ENCODE measurements around the gene REEP2.

Gene REEP2

DNA sequence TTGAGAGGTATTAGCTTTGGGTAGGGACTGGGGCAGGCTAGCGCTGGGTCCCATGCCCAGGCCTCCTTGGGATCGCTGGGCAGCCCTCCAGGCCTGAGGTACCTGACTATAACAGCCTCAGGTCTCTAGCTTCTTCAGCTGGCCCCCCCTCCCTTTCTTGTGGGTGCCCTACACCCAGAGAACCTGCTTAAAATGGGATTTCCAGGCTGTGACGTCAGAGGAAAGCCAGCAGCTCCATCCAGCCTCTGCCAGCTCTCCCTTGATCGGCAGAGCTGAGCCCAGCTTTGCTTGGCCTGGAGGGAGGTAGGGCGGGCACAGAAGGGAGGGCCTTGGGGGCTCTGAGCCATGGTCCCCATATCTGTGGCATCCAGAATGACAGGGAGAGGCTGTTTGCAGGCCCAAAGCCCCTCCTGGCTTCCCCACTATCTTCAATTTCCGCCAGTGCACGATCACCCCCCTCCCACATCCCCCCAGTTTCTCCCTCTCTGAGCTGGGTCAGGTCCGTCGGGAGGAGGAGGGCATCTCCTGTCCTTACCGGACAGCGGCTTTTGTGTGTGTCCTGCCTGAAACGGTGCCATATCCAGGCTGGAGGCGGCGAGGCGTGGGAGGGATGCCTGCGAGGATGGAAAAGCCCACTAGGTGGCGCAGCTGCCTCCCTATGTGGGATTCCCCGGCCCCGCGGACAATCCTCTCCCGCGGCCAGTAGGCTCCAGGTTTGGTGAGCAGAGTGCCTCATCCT is 10.8 kb downstream of the REEP2 start:
- no peak for FAIRE-seq

DNA sequence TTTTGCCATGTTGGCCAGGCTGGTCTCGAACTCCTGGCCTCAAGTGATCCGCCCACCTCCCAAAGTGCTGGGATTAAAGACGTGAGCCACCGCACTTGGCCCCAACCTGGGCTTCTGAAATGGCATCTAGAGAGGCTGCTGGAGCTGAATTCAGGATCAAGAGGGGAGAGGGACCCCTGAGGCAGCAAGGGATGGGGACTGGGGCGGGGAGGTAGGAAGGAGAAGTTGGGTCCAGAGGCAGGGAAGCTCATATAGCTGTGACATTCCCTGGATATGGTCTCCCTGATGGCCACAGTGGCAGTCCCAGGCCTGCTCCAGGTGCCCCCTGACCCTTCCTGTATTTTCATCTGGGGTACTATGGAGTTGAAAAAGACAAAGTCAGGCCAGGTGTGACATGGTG is 12.1 kb downstream of the REEP2 start:
- no peak for FAIRE-seq

DNA sequence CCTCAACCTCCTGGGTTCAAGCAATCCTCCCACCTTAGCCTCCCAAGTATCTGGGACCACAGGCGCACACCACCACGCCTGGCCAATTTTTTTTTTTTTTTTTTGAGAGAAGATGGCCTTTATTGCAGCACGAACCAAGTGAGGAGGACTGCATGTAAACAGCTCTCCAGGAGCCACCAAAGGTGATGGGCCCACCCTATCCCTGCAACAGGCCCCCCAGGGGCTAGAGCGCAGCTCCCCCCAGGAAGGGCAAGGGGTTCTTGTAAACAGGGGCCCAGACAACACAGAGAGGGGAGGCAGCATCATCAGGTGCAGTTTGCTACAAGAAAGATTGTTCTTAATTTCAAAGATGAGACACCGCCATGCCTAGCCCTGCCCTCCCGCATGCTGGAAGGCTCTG is 13.9 kb downstream of the REEP2 start:
- FAIRE-seq, result no peak

GRCh38 chr5:138453590-138453989 is 14.7 kb downstream of the REEP2 start:
- no peak for FAIRE-seq

GRCh38 chr5:138454121-138454520 is 15.3 kb downstream of the REEP2 start:
- FAIRE-seq, result no peak

DNA sequence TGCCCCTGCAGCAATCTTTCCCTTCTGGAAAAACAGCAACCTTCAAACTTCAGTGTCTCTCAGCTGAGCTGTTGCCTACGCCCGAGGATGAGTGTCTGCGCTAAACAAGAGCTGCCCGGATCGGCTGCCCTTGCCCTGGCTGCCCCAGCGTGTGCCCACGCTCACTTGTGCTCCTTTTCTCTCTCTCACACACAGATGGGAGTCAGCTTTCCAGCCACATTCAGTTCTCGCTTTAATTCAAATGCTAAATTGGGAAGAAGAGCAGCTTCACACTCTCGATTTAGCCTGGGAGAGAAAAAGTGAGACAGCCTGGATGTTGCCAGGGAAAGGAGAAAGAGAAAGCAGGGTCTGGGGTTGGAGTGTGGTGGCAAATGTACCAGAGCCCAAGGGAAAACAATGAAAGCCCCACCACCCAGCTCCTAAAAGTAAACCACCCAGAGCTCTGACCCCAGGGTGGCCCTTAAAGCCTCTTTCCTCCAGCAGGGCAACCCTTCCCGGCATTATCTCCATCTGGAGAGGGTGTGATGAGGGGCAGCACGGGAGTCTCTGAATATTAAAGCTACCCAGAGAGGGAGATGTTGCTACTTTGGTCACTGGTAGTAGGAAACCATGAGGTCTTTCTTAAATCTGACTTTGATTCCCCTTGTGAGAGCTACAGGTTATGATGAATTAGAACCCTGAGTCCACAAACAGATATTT is 16.5 kb downstream of the REEP2 start:
- no peak for FAIRE-seq

DNA sequence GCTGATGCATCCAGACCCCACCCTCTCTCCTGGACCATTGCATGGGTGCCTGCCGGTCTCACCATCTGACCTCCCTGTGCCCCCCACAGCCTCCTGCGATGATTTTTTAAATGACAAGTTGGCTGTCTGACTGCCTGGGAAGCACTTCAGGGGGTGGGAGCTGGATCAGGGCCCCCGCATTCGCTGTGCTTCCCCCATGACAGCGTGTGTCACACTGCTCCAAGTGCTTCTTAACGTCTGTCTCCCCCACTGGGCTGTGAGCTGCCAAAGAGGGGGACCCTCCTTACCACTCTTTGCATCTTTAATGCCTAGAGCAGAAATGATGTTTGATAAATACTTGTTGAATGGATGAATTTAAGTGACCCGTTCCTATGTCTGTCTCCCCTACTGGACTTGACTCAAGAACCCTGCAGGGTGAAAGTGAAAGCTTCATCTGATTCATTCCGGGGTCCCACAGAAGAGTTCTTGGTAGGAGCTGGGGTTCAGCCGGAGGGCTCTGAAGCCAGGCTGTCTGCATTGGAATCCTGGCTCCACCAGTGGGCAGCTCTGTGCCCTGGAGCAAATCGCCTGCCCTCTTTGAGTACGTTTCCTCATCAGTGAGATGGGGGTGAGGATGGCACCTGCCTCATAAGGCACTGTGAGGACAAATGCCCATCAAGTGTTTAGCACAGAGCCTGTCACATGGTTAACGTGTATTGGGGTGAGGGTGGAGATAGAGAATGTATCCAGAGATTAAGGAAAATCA is 18.8 kb downstream of the REEP2 start:
- FAIRE-seq, result no peak

DNA sequence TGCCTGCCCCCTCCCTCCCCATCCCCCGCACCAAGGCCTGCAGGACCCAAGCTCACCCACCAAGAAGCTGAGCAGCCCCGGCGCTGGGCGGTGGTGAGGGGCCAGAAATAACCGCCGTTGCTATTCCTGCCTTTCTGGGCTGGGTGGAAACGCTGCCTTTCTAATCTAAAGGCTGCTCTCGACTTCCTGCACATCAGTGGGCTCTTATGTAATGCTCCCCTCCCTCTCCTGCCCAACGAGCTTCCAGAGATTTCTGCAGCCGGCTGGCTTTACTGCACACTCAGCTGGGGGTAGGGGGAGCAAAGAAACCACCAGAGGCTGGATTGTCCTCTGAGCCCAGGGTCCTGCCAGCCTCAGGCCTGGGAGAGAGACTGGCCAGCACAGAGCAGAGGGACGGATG is 19.5 kb downstream of the REEP2 start:
- no peak for FAIRE-seq

DNA sequence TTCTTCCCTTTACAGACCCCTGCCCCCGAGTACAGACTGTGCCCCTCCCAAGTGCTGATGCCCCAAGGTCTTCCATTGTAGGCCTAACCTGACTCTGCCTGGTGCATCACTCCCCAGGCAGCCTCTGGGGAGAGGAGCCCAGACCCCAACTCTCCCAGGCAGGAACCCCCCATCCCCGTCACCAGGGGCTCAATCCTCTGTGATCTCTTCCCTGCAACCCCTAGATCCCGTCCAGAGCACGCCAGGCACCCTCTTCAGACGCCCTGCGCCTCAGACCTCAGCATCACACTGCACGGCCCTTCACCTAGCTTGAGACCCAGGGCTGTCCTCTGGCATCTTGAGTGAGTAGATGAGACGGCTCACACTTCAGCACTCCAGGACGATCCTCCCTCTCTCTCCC is 20.0 kb downstream of the REEP2 start:
- FAIRE-seq, result no peak

DNA sequence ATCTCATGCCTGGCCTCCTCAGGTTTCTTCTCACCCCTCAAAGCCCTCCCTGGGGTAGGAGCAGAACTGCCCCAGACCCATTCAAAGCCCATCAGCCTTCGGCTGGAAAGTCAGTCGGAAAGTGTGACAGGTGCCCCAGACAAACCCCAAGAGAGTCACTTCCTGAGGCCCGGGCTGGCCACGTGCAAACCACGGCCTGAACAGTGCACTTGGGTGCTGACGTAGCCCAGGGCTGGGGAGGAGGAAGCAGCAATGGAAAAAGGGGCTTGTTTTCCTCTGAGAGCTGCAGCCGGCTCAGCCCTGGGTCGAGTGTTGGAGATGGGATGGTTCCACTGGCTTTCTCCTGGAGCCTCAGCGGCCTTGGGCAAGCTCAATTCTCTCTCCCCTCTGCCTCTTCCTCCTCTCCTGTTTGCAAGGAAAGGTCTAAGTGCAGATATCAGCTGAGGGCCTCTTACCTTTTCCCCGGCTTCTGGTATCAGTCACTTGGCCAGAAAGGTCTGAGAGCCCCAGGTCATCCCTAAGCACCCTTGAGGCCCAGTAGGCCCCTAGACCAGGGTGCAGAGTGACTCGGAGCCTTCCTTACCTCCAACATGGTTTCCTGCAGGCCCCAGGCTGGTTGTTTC is 20.6 kb downstream of the REEP2 start:
- no peak for FAIRE-seq

DNA sequence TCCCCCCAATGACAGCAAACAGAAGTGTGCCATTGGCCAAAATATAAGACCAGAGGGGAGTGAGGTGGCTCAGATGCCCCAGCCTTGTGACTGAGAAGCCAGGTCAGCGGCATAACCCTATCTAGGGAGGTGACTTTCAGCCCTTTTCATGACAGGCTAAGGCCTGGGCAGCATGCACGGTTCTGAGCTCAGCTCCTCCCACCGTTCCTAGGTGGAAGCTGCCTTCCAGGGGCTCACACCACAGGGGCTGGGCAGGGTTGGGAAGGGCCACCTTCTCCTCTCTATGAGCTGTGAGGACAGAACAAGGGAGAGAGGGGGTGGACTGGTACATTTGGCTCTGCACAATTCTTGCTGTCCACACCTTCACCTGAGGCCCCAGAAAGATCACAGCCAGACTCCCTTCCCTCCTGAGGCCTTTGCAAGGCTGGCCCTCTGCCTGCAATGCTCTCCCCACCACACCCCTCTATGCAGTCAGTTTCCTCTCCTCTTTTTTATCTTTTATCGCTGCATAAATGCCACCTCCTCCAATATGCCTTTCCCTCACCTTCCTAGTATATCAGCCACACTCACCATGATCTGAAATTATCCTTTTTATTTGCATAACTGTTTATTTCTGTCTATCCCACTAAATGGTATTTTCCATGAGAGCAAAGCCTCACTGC is 21.3 kb downstream of the REEP2 start:
- FAIRE-seq, result no peak

DNA sequence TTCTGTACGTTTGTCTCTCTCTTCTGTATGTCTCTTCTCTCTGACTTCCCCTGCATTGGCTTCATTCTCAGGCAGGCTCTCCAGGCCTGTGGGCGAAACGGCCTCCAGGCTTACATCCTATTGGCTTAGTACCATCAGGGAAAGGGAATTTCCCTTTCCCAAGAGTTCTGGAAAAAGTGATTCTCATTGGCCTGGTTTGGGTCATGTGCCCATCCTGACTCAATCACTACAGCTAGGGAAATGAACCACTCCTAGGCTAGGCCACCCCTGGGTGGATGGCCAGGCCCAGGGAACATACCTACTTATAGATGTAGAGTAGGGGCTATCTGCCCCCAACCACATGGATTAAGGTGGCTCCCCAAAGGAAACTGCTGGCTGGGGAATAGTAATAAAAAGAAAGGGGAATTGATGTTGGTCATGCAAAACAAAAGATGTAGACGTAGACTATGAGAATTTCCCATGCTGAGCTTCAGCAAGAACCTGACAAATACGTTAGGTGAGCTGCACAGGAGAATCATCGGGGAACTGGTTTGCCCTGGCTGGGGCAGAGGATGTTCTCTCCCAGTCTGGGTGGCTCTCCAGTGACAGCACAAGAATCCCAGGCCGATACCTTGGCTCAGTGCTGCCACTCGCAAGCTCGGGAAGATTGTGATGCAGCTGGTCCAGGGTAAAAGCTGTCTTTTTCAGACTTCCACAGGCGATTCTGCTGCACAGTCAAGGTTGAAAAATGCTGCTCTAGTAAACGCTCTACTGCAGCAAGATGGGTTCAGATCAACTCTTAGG is 22.7 kb downstream of the REEP2 start:
- no peak for FAIRE-seq

- no peak for FAIRE-seq
Observed at GRCh38 chr5:138463419-138464007, 24.7 kb downstream of the REEP2 start.

- FAIRE-seq, result no peak
Observed at GRCh38 chr5:138464008-138464387, 25.1 kb downstream of the REEP2 start.

GRCh38 chr5:138464388-138465260 is 25.8 kb downstream of the REEP2 start:
- FAIRE-seq, result no peak

DNA sequence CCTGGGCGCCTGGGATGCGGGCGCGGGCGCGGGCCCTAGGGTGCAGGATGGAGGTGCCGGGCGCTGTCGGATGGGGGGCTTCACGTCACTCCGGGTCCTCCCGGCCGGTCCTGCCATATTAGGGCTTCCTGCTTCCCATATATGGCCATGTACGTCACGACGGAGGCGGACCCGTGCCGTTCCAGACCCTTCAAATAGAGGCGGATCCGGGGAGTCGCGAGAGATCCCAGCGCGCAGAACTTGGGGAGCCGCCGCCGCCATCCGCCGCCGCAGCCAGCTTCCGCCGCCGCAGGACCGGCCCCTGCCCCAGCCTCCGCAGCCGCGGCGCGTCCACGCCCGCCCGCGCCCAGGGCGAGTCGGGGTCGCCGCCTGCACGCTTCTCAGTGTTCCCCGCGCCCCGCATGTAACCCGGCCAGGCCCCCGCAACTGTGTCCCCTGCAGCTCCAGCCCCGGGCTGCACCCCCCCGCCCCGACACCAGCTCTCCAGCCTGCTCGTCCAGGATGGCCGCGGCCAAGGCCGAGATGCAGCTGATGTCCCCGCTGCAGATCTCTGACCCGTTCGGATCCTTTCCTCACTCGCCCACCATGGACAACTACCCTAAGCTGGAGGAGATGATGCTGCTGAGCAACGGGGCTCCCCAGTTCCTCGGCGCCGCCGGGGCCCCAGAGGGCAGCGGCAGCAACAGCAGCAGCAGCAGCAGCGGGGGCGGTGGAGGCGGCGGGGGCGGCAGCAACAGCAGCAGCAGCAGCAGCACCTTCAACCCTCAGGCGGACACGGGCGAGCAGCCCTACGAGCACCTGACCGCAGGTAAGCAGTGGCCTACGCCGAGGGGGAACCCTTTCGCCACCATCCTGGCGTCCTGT is 26.6 kb downstream of the REEP2 start, which contains the start of gene EGR1:
Gene EGR1 (plus strand): TSS at position 219 of the 864 bp plus-strand sequence. CDS start 283 bp downstream, at position 502.
- peak; percentile 84 for FAIRE-seq

DNA sequence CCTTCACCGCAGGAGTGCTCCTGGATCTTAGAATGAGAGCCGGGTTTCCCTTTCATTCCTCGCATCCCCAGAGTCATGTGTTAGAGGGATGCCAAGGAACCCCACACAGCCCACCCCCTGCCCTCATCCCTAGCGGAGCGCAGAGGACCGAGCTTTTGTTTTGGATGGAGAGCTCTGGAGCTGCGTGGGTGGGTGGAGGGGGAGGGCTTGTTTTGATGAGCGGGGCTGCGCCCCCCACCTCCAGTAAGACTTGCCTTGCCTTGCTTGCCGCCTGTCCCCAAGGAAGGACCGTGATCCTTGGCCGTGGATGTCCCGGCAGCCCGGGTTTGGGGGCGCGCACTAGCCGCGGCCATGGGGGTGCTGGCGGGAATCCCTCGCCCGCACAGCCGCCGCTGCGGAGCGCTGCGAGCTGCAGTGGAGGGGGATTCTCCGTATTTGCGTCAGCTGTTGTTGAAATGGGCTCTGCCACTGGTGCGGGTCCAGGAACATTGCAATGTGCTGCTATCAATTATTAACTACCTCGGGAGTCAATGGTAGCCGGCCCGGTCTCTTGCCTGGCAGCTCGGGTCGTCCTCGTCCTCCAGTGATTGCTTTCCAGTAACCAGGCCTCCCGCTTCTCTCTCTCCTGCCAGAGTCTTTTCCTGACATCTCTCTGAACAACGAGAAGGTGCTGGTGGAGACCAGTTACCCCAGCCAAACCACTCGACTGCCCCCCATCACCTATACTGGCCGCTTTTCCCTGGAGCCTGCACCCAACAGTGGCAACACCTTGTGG is 27.5 kb downstream of the REEP2 start:
- no peak for FAIRE-seq

GRCh38 chr5:138466900-138467710 is 28.2 kb downstream of the REEP2 start:
- FAIRE-seq, result no peak
